ENCODE results near the gene BRINP3.
"Not testable (repeated sequence)": the region's sequence is repeated elsewhere in the genome, so short reads cannot be mapped to it uniquely, and the experiment has no call there.

The BRINP3 gene

DNA sequence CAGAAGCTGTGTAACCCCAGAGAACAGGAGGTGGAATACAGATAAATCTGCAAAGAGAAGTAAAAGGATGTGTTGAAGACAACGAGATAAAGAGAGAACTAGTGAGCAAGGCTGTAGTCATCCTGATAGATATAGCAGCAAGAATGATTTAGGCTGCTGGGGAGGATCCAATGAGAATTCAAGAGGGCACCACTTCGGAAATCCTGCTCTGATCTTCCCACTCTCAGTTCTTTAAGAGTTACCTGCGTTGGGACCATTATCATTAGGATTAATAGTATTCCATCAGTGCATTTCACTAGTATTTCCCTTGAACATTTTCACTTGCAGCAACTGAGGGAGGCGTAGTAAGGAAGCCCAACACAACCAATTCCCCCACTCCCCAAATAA lies at the start of gene BRINP3:
BRINP3 (minus strand) TSS at position 103 of the 387 bp plus-strand sequence.
- Mint-ChIP-seq H3K27me3 (peaks cover 35% of the 10 kb centered on the region), H3K9me3 (peaks cover 4% of the 10 kb centered on the region), H3K4me3 (no peak within 1 kb of the TSS), H3K4me1 (no peaks in the 10 kb centered on the region), H3K27ac (no peak within 1 kb of the TSS), H3K36me3 (ENCODE audit: low read depth) (no peaks in the 10 kb centered on the region)
- DNase-seq (no peak), ATAC-seq (no peak)

- ATAC-seq, result no peak
- Mint-ChIP-seq H3K4me1 (no peaks in the 10 kb centered on the region), H3K9me3 (peaks cover 9% of the 10 kb centered on the region), H3K27ac (no peak overlapping the region), H3K36me3 (ENCODE audit: low read depth) (no peaks in the 10 kb centered on the region), H3K4me3 (no peak overlapping the region), H3K27me3 (no peaks in the 10 kb centered on the region)
- DNase-seq, result no peak
Measured at GRCh38 chr1:190511554-190511953, 33.9 kb upstream of the BRINP3 start.

DNA sequence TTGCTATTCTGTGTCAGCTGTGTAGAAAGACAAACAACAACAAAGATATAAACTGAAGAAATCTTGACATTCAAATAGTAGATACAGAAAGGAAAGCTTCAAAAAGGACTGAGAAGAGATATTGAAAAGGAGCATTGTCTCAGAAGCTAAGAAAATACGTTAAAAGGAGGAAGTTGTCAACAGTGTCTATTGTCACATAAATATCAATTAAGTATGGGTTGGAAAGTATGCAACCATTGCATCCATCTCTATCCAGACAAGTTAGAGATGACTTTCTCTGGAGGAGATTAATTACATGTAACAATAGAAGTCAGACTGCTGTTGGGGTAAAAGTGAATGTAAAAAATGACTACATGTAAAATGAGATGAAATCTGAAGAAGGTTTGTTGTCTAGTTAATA lies 29.7 kb upstream of the BRINP3 start:
- DNase-seq (no peak), ATAC-seq (no peak)
- H3K27me3 Mint-ChIP-seq, result no peaks in the 10 kb centered on the region
- peaks cover 17% of the 10 kb centered on the region for H3K9me3 Mint-ChIP-seq
- H3K4me3 Mint-ChIP-seq, result no peak overlapping the region
- no peaks in the 10 kb centered on the region for H3K4me1 Mint-ChIP-seq
- no peaks in the 10 kb centered on the region for H3K36me3 Mint-ChIP-seq (ENCODE audit: low read depth)
- H3K27ac Mint-ChIP-seq, result no peak overlapping the region

- not testable (repeated sequence) for H3K4me1 Mint-ChIP-seq; H3K27ac Mint-ChIP-seq; DNase-seq; H3K27me3 Mint-ChIP-seq; H3K4me3 Mint-ChIP-seq; H3K36me3 Mint-ChIP-seq (ENCODE audit: low read depth); ATAC-seq
- H3K9me3 Mint-ChIP-seq, result peaks cover 16% of the 10 kb centered on the region
Measured at GRCh38 chr1:190504539-190504938, 26.9 kb upstream of the BRINP3 start.

- H3K9me3 Mint-ChIP-seq, result peaks cover 12% of the 10 kb centered on the region
- H3K27me3 Mint-ChIP-seq, result no peaks in the 10 kb centered on the region
- H3K27ac Mint-ChIP-seq, result no peak overlapping the region
- H3K36me3 Mint-ChIP-seq (ENCODE audit: low read depth), result no peaks in the 10 kb centered on the region
- DNase-seq (no peak), ATAC-seq (no peak)
- no peak overlapping the region for H3K4me3 Mint-ChIP-seq
- H3K4me1 Mint-ChIP-seq, result no peaks in the 10 kb centered on the region
Measured at GRCh38 chr1:190497565-190497964, 19.9 kb upstream of the BRINP3 start.

DNA sequence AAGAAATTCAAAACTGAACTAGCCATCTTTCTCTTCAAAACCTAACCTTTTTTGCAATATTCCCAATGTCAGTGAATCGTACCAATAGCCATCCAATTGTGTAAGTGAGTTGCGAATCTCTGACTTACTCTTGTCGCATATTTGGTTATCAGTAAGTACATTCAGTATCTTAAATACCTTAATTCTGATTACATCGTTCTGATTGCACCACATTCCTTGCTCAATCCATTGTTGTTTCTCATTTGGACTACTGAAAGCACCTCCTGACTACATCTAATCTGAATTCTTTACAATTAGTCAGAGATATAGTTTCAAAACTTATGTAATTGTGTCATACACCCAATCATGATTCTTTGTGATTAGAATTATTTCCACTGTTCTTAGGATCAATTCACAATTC lies 16.8 kb upstream of the BRINP3 start:
- no peak for DNase-seq
- Mint-ChIP-seq H3K27ac (no peak overlapping the region), H3K4me1 (no peaks in the 10 kb centered on the region), H3K9me3 (peaks cover 19% of the 10 kb centered on the region), H3K4me3 (no peak overlapping the region), H3K36me3 (ENCODE audit: low read depth) (no peaks in the 10 kb centered on the region), H3K27me3 (no peaks in the 10 kb centered on the region)
- ATAC-seq, result no peak

- Mint-ChIP-seq H3K27ac (no peak overlapping the region), H3K4me3 (no peak overlapping the region), H3K36me3 (ENCODE audit: low read depth) (no peaks in the 10 kb centered on the region), H3K9me3 (peaks cover 15% of the 10 kb centered on the region), H3K4me1 (no peaks in the 10 kb centered on the region), H3K27me3 (no peaks in the 10 kb centered on the region)
- ATAC-seq (no peak), DNase-seq (no peak)
Measured at GRCh38 chr1:190491404-190491803, 13.7 kb upstream of the BRINP3 start.

GRCh38 chr1:190484045-190484444 lies 6.4 kb upstream of the BRINP3 start:
- no peaks in the 10 kb centered on the region for H3K4me1 Mint-ChIP-seq
- ATAC-seq, result no peak
- no peak for DNase-seq
- H3K27ac Mint-ChIP-seq, result no peak overlapping the region
- H3K4me3 Mint-ChIP-seq, result no peak overlapping the region
- H3K27me3 Mint-ChIP-seq, result peaks cover 2% of the 10 kb centered on the region
- H3K9me3 Mint-ChIP-seq, result peaks cover 4% of the 10 kb centered on the region
- no peaks in the 10 kb centered on the region for H3K36me3 Mint-ChIP-seq (ENCODE audit: low read depth)

GRCh38 chr1:190480231-190480630 lies 2.6 kb upstream of the BRINP3 start:
- H3K4me1 Mint-ChIP-seq, result no peaks in the 10 kb centered on the region
- ATAC-seq, result no peak

GRCh38 chr1:190479516-190479915 lies 1.9 kb upstream of the BRINP3 start:
- H3K4me3 Mint-ChIP-seq, result no peak overlapping the region
- no peaks in the 10 kb centered on the region for H3K4me1 Mint-ChIP-seq
- no peaks in the 10 kb centered on the region for H3K9me3 Mint-ChIP-seq
- H3K36me3 Mint-ChIP-seq (ENCODE audit: low read depth), result no peaks in the 10 kb centered on the region
- no peak for ATAC-seq
- DNase-seq, result no peak
- no peak overlapping the region for H3K27ac Mint-ChIP-seq
- H3K27me3 Mint-ChIP-seq, result peaks cover 33% of the 10 kb centered on the region

More at GRCh38 chr1:190480231-190480630, 2.6 kb upstream of the BRINP3 start:
- peaks cover 31% of the 10 kb centered on the region for H3K27me3 Mint-ChIP-seq
- no peaks in the 10 kb centered on the region for H3K9me3 Mint-ChIP-seq
- no peaks in the 10 kb centered on the region for H3K36me3 Mint-ChIP-seq (ENCODE audit: low read depth)
- no peak overlapping the region for H3K4me3 Mint-ChIP-seq
- H3K27ac Mint-ChIP-seq, result no peak overlapping the region
- no peak for DNase-seq

DNA sequence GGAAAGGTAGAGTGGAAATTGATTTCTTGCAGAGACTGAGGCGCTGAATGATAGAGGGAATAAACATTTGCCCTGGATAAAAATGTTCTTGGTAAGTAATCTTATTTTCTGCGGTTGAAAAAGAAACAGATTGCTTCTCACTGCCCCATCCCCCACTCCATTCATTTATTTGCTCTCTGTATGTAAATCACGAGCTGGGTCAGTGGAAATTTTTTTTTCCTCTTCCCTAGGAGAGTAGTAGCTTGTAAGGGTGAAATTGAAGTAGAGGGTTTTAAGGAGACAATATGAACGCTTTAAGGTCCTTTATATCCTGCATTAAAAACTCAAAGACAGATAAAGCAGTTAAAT lies 1.4 kb upstream of the BRINP3 start:
- no peaks in the 10 kb centered on the region for H3K4me1 Mint-ChIP-seq
- no peak for DNase-seq
- peaks cover 1% of the 10 kb centered on the region for H3K9me3 Mint-ChIP-seq
- ATAC-seq, result no peak
- no peak overlapping the region for H3K27ac Mint-ChIP-seq
- H3K36me3 Mint-ChIP-seq (ENCODE audit: low read depth), result no peaks in the 10 kb centered on the region
- no peak overlapping the region for H3K4me3 Mint-ChIP-seq
- peaks cover 33% of the 10 kb centered on the region for H3K27me3 Mint-ChIP-seq

DNA sequence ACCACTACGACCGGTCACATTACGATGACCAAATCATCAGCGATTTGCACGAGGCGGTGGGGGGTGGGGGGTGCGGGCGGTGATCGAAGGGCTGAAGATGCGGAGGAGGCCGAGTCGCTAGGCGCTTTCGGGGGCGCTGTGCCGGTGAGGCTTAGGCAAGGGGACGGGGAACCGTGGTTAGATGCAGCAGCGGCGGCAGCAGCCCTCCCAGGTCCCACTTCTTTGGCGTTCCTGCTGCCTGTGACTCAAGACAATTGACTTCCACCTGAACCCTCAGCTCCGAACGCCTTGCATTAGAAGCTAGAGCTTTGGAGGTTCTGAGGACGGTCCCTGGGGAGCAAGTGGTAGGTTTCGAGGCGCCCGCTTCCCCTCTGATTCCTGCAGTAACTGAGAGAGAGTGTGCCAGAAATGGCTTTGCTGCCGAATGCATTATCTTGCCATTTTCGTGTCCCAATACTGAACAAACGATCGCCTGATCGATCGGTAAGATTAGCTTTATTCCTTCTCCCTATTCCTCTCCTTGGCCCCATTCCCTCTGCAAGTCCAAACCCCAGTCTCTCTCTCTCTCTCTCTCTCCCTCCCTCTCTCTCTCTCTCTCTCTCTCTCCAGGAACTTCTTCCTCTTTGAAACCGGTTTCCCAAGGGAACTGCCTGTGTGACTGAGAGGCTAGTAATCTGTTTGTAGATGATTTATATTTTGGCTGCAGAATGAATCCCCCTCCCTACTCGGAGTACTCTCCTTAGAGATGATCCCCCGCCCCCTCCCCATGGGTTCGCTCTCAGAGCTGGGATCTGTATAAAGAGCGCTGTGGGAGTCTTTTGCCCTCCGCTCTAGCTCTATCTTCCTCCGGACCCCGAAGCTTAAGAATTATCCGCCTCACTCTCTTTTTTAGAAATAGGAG lies 735 bp upstream of the BRINP3 start:
- Mint-ChIP-seq H3K27ac (no peak overlapping the region), H3K9me3 (peaks cover 4% of the 10 kb centered on the region), H3K4me3 (no peak overlapping the region), H3K36me3 (ENCODE audit: low read depth) (no peaks in the 10 kb centered on the region), H3K27me3 (peaks cover 35% of the 10 kb centered on the region), H3K4me1 (no peaks in the 10 kb centered on the region)
- no peak for ATAC-seq
- no peak for DNase-seq

GRCh38 chr1:190476806-190477205 lies 858 bp downstream of the BRINP3 start:
- peaks cover 35% of the 10 kb centered on the region for H3K27me3 Mint-ChIP-seq
- H3K9me3 Mint-ChIP-seq, result peaks cover 4% of the 10 kb centered on the region

DNA sequence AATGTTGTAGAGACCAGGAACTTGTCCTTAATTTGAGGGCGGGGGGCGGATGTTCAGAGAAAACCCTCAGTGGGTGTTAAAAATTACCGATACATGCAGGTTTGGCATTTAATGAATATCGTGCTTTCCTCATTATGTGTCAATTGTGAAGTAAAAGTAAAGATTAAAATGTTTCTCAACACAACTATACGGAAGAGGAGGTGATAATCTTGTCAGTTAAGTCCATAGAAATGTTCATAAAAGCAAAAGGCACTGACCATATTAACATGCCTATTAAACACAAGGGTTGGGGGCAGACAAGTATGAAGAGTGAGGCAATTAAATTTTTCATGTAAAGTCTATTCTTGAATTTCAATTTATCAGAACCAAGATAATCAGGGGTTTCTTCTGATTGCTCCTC lies 1.3 kb downstream of the BRINP3 start:
- no peak for ATAC-seq
- DNase-seq, result no peak
- Mint-ChIP-seq H3K4me3 (no peak overlapping the region), H3K9me3 (peaks cover 4% of the 10 kb centered on the region), H3K27me3 (peaks cover 35% of the 10 kb centered on the region), H3K36me3 (ENCODE audit: low read depth) (no peaks in the 10 kb centered on the region), H3K27ac (no peak overlapping the region), H3K4me1 (no peaks in the 10 kb centered on the region)

More at GRCh38 chr1:190476806-190477205, 858 bp downstream of the BRINP3 start:
- no peaks in the 10 kb centered on the region for H3K4me1 Mint-ChIP-seq
- DNase-seq (no peak), ATAC-seq (no peak)
- H3K36me3 Mint-ChIP-seq (ENCODE audit: low read depth), result no peaks in the 10 kb centered on the region
- H3K27ac Mint-ChIP-seq, result no peak overlapping the region
- H3K4me3 Mint-ChIP-seq, result no peak overlapping the region

GRCh38 chr1:190475421-190476141 lies 2.1 kb downstream of the BRINP3 start:
- no peak overlapping the region for H3K4me3 Mint-ChIP-seq
- DNase-seq (no peak), ATAC-seq (no peak)
- peaks cover 4% of the 10 kb centered on the region for H3K9me3 Mint-ChIP-seq
- peaks cover 35% of the 10 kb centered on the region for H3K27me3 Mint-ChIP-seq
- H3K4me1 Mint-ChIP-seq, result no peaks in the 10 kb centered on the region
- H3K27ac Mint-ChIP-seq, result no peak overlapping the region
- H3K36me3 Mint-ChIP-seq (ENCODE audit: low read depth), result no peaks in the 10 kb centered on the region

Data from activated naive CD8-positive, alpha-beta T cell treated with anti-CD3 and anti-CD28 coated beads, Interleukin-2, amount 50 U/mL, for 24 hours (primary cell).